SK-N-SH (cell line): ENCODE results near the gene PLXNA4. TPM values are rescaled to one million over a fixed set of nuclear protein-coding genes. Genes with fewer than 3 reads are reported as not detected.

Experiments
- CTCF ChIA-PET: fragments of 300-600, 350-600 bp; formaldehyde crosslinking; extraction: SDS; loops from one replicate; lab custom pipeline; 2021; lab: Yijun Ruan, JAX
- POLR2A ChIA-PET: fragments of 350-600 bp; sonication (Branson Sonifier 250); formaldehyde crosslinking; extraction: SDS; loops from one replicate; lab custom pipeline; 2020; ENCODE audit warnings: antibody characterized with exemption, inconsistent platforms; lab: Yijun Ruan, JAX
- DNase-seq: peaks from one replicate; pipeline ENCODE4 v3.0.0; 2012
- H2AFZ ChIP-seq: fragments of 200-600 bp; sonication (generic); 2 replicates; pipeline ENCODE4 v1.8.1; 2016; ENCODE audit warnings: antibody characterized with exemption, mild to moderate bottlenecking, low read depth
- H3F3A ChIP-seq: fragments of 200-600 bp; sonication (generic); replicated peaks from 2 replicates; pipeline ENCODE3; 2016; ENCODE audit warnings: antibody characterized with exemption, mild to moderate bottlenecking; ENCODE audit not compliant: insufficient read depth
- H3K27ac ChIP-seq, 2 experiments: fragments of 200-500 bp in 1 of 2; fragments of 200-600 bp in 1 of 2; sonication (Bioruptor generic) in 1 of 2; sonication (generic), shearing (Covaris generic) in 1 of 2; 2 replicates each; pipeline versions ENCODE4 v1.5.1 to v1.6.1; 2014 to 2016; ENCODE audit warnings: low read depth in 2 of 2, inconsistent platforms in 1 of 2, low read length in 1 of 2, mild to moderate bottlenecking in 1 of 2, mixed read lengths in 1 of 2
- H3K27me3 ChIP-seq: fragments of 200-600 bp; sonication (generic), shearing (Covaris generic); 2 replicates; pipeline ENCODE4 v1.6.1; 2016; ENCODE audit warnings: mixed run types; ENCODE audit not compliant: insufficient read depth
- H3K36me3 ChIP-seq, 2 experiments: fragments of 200-500 bp in 1 of 2; fragments of 200-600 bp in 1 of 2; sonication (Bioruptor generic) in 1 of 2; sonication (generic) in 1 of 2; replicated peaks in 1 of 2; 2 replicates each; pipeline versions ENCODE3 to v1.5.1; 2014 to 2016; ENCODE audit warnings: low read length in 1 of 2, mild to moderate bottlenecking in 1 of 2; ENCODE audit not compliant: insufficient read depth in 2 of 2, control insufficient read depth in 1 of 2
- H3K4me1 ChIP-seq, 2 experiments: fragments of 200-500 bp in 1 of 2; fragments of 200-600 bp in 1 of 2; sonication (Bioruptor generic) in 1 of 2; sonication (generic), shearing (Covaris generic) in 1 of 2; 2 replicates each; pipeline versions ENCODE4 v1.5.1 to v1.6.1; 2014 to 2016; ENCODE audit warnings: low read depth in 1 of 2, low read length in 1 of 2, mixed run types in 1 of 2; ENCODE audit not compliant: insufficient read depth in 2 of 2, control insufficient read depth in 1 of 2
- H3K4me2 ChIP-seq: fragments of 200-600 bp; sonication (generic), shearing (Covaris generic); 2 replicates; pipeline ENCODE4 v1.6.1; 2017; ENCODE audit warnings: mixed run types
- H3K4me3 ChIP-seq, 2 experiments: fragments of 200-500 bp in 1 of 2; fragments of 200-600 bp in 1 of 2; sonication (Bioruptor generic) in 1 of 2; sonication (generic), shearing (Covaris generic) in 1 of 2; 2 replicates each; pipeline versions ENCODE4 v1.5.1 to v1.8.1; 2014 to 2016; ENCODE audit warnings: low read depth in 2 of 2, inconsistent platforms in 1 of 2, low read length in 1 of 2, mild to moderate bottlenecking in 1 of 2, mixed read lengths in 1 of 2, moderate library complexity in 1 of 2
- H3K79me2 ChIP-seq: fragments of 200-600 bp; sonication (generic); 2 replicates; pipeline ENCODE4 v1.8.1; 2017; ENCODE audit warnings: mild to moderate bottlenecking; ENCODE audit not compliant: insufficient read depth
- H3K9ac ChIP-seq: fragments of 200-600 bp; sonication (generic); 2 replicates; pipeline ENCODE4 v1.6.1; 2017; ENCODE audit warnings: mixed run types
- H3K9me2 ChIP-seq: fragments of 200-600 bp; sonication (generic); 2 replicates; pipeline ENCODE4 v1.6.1; 2017; ENCODE audit warnings: mixed run types
- H3K9me3 ChIP-seq: fragments of 200-600 bp; sonication (generic); 2 replicates; pipeline ENCODE4 v1.6.1; 2017; ENCODE audit warnings: mixed run types, mild to moderate bottlenecking, moderate library complexity
- H4K20me1 ChIP-seq: fragments of 200-600 bp; sonication (generic); 2 replicates; pipeline ENCODE4 v1.6.1; 2017; ENCODE audit warnings: mild to moderate bottlenecking, mixed run types; ENCODE audit not compliant: insufficient read depth
- EP300 ChIP-seq, 2 experiments: IDR thresholded peaks; 2 replicates each; pipeline versions ENCODE4 v1.4.0 to v1.6.1; 2012; ENCODE audit warnings: borderline replicate concordance in 1 of 2, low read depth in 1 of 2, low read length in 1 of 2
- FOSL2 ChIP-seq: IDR thresholded peaks from 2 replicates; pipeline ENCODE4 v1.4.0; 2012; ENCODE audit warnings: low read depth, mild to moderate bottlenecking, moderate library complexity, borderline replicate concordance
- IRF3 ChIP-seq: fragments of 150-350 bp; IDR thresholded peaks from 2 replicates; pipeline ENCODE4 v1.6.1; 2016; ENCODE audit warnings: mild to moderate bottlenecking, low read depth, low read length
- JUND ChIP-seq: IDR thresholded peaks from 2 replicates; pipeline ENCODE4 v1.4.0; 2012
- RCOR1 ChIP-seq: fragments of 150-350 bp; IDR thresholded peaks from 2 replicates; pipeline ENCODE4 v1.6.1; 2017; ENCODE audit warnings: antibody characterized with exemption, low read length
- RFX5 ChIP-seq: IDR thresholded peaks from 2 replicates; pipeline ENCODE4 v1.6.1; 2012; ENCODE audit warnings: mild to moderate bottlenecking, improper control_type of control experiment, low read length
- SIN3A ChIP-seq: IDR thresholded peaks from 2 replicates; pipeline ENCODE4 v1.6.1; 2012; ENCODE audit warnings: low read depth, mild to moderate bottlenecking, low read length, moderate library complexity, borderline replicate concordance
- USF1 ChIP-seq: IDR thresholded peaks from 2 replicates; pipeline ENCODE4 v1.4.0; 2012; ENCODE audit warnings: low read depth, borderline replicate concordance
- WGBS: methylation state at CpG from one replicate; pipeline ENCODE4 v1.1.6; 2017; ENCODE audit warnings: low lambda C conversion rate; 5-methylcytosine and 5-hydroxymethylcytosine counted together
- polyA plus RNA-seq, 3 experiments: library from polyadenylated mRNA; depleted of rRNA; stranded (reverse); fragments of >200 nt; gene quantifications; 2 replicates each; pipeline ENCODE4 v1.2.3, GENCODE V29; 2012

Gene PLXNA4
- polyA plus RNA-seq, 1 of the 3 experiments (the other 2 are of a cell fraction) = 2.4 TPM

- H3K4me1 ChIP-seq = peaks cover 5 to 9% of the 10 kb centered on the region in 2 experiments; a peak in 1 of 4 replicates
- H2AFZ ChIP-seq = no peak overlapping the region
- no peak overlapping the region for H3K4me2 ChIP-seq
- no peak overlapping the region for H3K27ac ChIP-seq
- no peak for DNase-seq
- TF ChIP-seq RFX5 (no peak), RCOR1 (peak; percentile 51; the same call in 1 of the 2 replicates)
- H4K20me1 ChIP-seq = no peaks in the 10 kb centered on the region
- H3K9ac ChIP-seq = no peak overlapping the region
- H3K36me3 ChIP-seq = no peaks in the 10 kb centered on the region
- POLR2A ChIA-PET = no interaction called here
- H3K9me3 ChIP-seq = no peaks in the 10 kb centered on the region
- H3K79me2 ChIP-seq = no peaks in the 10 kb centered on the region
- 69% methylated on average over 4 of the region's 5 CpGs for WGBS
- H3K4me3 ChIP-seq = no peak overlapping the region
- H3F3A ChIP-seq = peaks cover 6% of the 10 kb centered on the region
- no peaks in the 10 kb centered on the region for H3K27me3 ChIP-seq
- no peaks in the 10 kb centered on the region for H3K9me2 ChIP-seq
- CTCF ChIA-PET = interaction anchor here (0.7 to 2.2 kb wide), 4 partner anchors 30 to 685 kb away, joined by 3 to 16 read pairs (median 4); no protein-coding TSS in a partner anchor
Observed at GRCh38 chr7:132244903-132245480, 331.3 kb downstream of the PLXNA4 start.

GRCh38 chr7:132243463-132243862 lies 332.8 kb downstream of the PLXNA4 start:
- ChIA-PET CTCF (interaction anchor here (0.8 to 2.2 kb wide), 8 partner anchors 9 to 298 kb away, joined by 3 to 16 read pairs (median 4); no protein-coding TSS in a partner anchor), POLR2A (no interaction called here)
- H3K9me2 ChIP-seq = no peaks in the 10 kb centered on the region
- TF ChIP-seq SIN3A = no peak
- peak; percentile 17; the same call in 1 of the 2 replicates for TF ChIP-seq FOSL2
- TF ChIP-seq JUND = peak; percentile 9; the same call in 1 of the 2 replicates
- H4K20me1 ChIP-seq = no peaks in the 10 kb centered on the region
- peaks cover 5 to 9% of the 10 kb centered on the region in 2 experiments; a peak in 1 of 4 replicates for H3K4me1 ChIP-seq
- H3K4me2 ChIP-seq = peak overlapping the region; percentile 3; the same call in 1 of the 2 replicates
- no peaks in the 10 kb centered on the region for H3K36me3 ChIP-seq
- no peaks in the 10 kb centered on the region for H3K9me3 ChIP-seq
- H3K4me3 ChIP-seq = no peak overlapping the region
- no peak for DNase-seq
- H3F3A ChIP-seq = peaks cover 6% of the 10 kb centered on the region
- WGBS = 91% methylated on average over 3 of the region's 3 CpGs
- no peak overlapping the region for H3K27ac ChIP-seq
- no peaks in the 10 kb centered on the region for H3K79me2 ChIP-seq
- H3K9ac ChIP-seq = no peak overlapping the region
- H2AFZ ChIP-seq = no peak overlapping the region
- no peaks in the 10 kb centered on the region for H3K27me3 ChIP-seq

GRCh38 chr7:132243051-132243450 lies 333.2 kb downstream of the PLXNA4 start:
- no peaks in the 10 kb centered on the region for H4K20me1 ChIP-seq
- no peaks in the 10 kb centered on the region for H3K79me2 ChIP-seq
- H3K36me3 ChIP-seq = no peaks in the 10 kb centered on the region
- ChIA-PET CTCF (interaction anchor here (1.0 to 2.2 kb wide), 5 partner anchors 9 to 298 kb away, joined by 3 to 16 read pairs (median 4); no protein-coding TSS in a partner anchor), POLR2A (no interaction called here)
- DNase-seq = no peak
- H3K9me3 ChIP-seq = no peaks in the 10 kb centered on the region
- H3K27ac ChIP-seq = no peak overlapping the region
- H3F3A ChIP-seq = peaks cover 6% of the 10 kb centered on the region
- no peak overlapping the region for H3K9ac ChIP-seq
- H3K27me3 ChIP-seq = no peaks in the 10 kb centered on the region
- H3K4me2 ChIP-seq = peak overlapping the region; percentile 3; the same call in 1 of the 2 replicates
- no peak for TF ChIP-seq IRF3
- no peak for TF ChIP-seq RCOR1
- TF ChIP-seq FOSL2 = no peak
- TF ChIP-seq USF1 = no peak
- TF ChIP-seq EP300 (IDR thresholded peaks at IDR 0.05; ENCODE audit: borderline replicate concordance in 1 of 2, low read depth in 1 of 2, low read length in 1 of 2) = no peak
- H3K4me1 ChIP-seq = peaks cover 5 to 9% of the 10 kb centered on the region in 2 experiments; a peak in 1 of 4 replicates
- H2AFZ ChIP-seq = no peak overlapping the region
- H3K4me3 ChIP-seq = no peak overlapping the region
- no peaks in the 10 kb centered on the region for H3K9me2 ChIP-seq
- WGBS = 94% methylated on average over 1 of the region's 1 CpG
